Neuronal stem cell (in vitro differentiated cells): ENCODE measurements around the gene AGL. TPM values are rescaled to one million over a fixed set of nuclear protein-coding genes. Genes with fewer than 3 reads are reported as not detected.
A peak's percentile ranks its signal among the peaks of the same experiment; 100 is the strongest.

Source experiments
- DNase-seq: peaks from one replicate; pipeline ENCODE4 v3.0.0-alpha.2; 2013; ENCODE audit warnings: low spot score
- H2AFZ ChIP-seq: one replicate; pipeline ENCODE4 v1.6.1; 2013; ENCODE audit warnings: mild to moderate bottlenecking, low read length, inconsistent platforms
- H2AK5ac ChIP-seq: 2 replicates; pipeline ENCODE4 v1.6.1; 2013; ENCODE audit warnings: low read depth, mild to moderate bottlenecking, inconsistent platforms, low read length, moderate library complexity, mixed read lengths
- H2BK120ac ChIP-seq: 2 replicates; pipeline ENCODE4 v1.6.1; 2013; ENCODE audit warnings: low read depth, mild to moderate bottlenecking, inconsistent platforms, low read length, moderate library complexity, mixed read lengths
- H2BK12ac ChIP-seq: one replicate; pipeline ENCODE4 v1.6.1; 2013; ENCODE audit warnings: low read length, inconsistent platforms
- H2BK15ac ChIP-seq: 2 replicates; pipeline ENCODE4 v1.6.1; 2013; ENCODE audit warnings: mild to moderate bottlenecking, low read length, inconsistent platforms, mixed read lengths
- H2BK5ac ChIP-seq: one replicate; pipeline ENCODE4 v1.6.1; 2013; ENCODE audit warnings: inconsistent platforms, mild to moderate bottlenecking, low read length, moderate library complexity
- H3K14ac ChIP-seq: one replicate; pipeline ENCODE4 v1.6.1; 2013; ENCODE audit warnings: low read length, inconsistent platforms
- H3K18ac ChIP-seq: 2 replicates; pipeline ENCODE4 v1.6.1; 2013; ENCODE audit warnings: low read length, inconsistent platforms
- H3K23ac ChIP-seq: 2 replicates; pipeline ENCODE4 v1.6.1; 2013; ENCODE audit warnings: low read depth, mild to moderate bottlenecking, mixed read lengths, low read length, inconsistent platforms; ENCODE audit not compliant: poor library complexity
- H3K27ac ChIP-seq: replicated peaks from 3 replicates; pipeline ENCODE4 v1.5.1; 2013; ENCODE audit warnings: low read length, inconsistent platforms
- H3K27me3 ChIP-seq, 3 experiments: 2 replicates each; pipeline ENCODE4 v1.6.1; 2013; ENCODE audit warnings: low read length in 3 of 3, mild to moderate bottlenecking in 2 of 3, inconsistent platforms in 1 of 3, low read depth in 1 of 3, mixed read lengths in 1 of 3, moderate library complexity in 1 of 3; ENCODE audit not compliant: control insufficient read depth in 3 of 3, insufficient read depth in 3 of 3
- H3K36me3 ChIP-seq, 2 donors: replicated peaks in 1 of 2; 2 replicates each; pipeline ENCODE4 v1.6.1; 2013; ENCODE audit warnings: low read length in 2 of 2; ENCODE audit not compliant: control insufficient read depth in 2 of 2, insufficient read depth in 2 of 2
- H3K4ac ChIP-seq: 2 replicates; pipeline ENCODE4 v1.6.1; 2013; ENCODE audit warnings: inconsistent platforms, mild to moderate bottlenecking, low read length, moderate library complexity
- H3K4me1 ChIP-seq, 2 donors: 1 replicate in 1 of 2; 2 replicates in 1 of 2; pipeline ENCODE4 v1.6.1; 2013; ENCODE audit warnings: low read length in 2 of 2, low read depth in 1 of 2; ENCODE audit not compliant: control insufficient read depth in 2 of 2, insufficient read depth in 1 of 2
- H3K4me2 ChIP-seq: one replicate; pipeline ENCODE4 v1.6.1; 2013; ENCODE audit warnings: mild to moderate bottlenecking, low read length, inconsistent platforms; ENCODE audit not compliant: insufficient read depth, poor library complexity, severe bottlenecking
- H3K4me3 ChIP-seq, 2 donors: 2 replicates each; pipeline ENCODE4 v1.5.1; 2013; ENCODE audit warnings: low read length in 2 of 2, mild to moderate bottlenecking in 2 of 2, inconsistent platforms in 1 of 2, moderate library complexity in 1 of 2
- H3K79me1 ChIP-seq: one replicate; pipeline ENCODE4 v1.6.1; 2013; ENCODE audit warnings: low read depth, mild to moderate bottlenecking, inconsistent platforms, low read length, moderate library complexity
- H3K9ac ChIP-seq: one replicate; pipeline ENCODE4 v1.6.1; 2013; ENCODE audit warnings: mild to moderate bottlenecking, low read depth, low read length, inconsistent platforms; ENCODE audit not compliant: poor library complexity
- H3K9me3 ChIP-seq, 2 donors: replicated peaks in 1 of 2; 2 replicates each; pipeline versions ENCODE3 to v1.6.1; 2013; ENCODE audit warnings: low read length in 2 of 2, mild to moderate bottlenecking in 2 of 2, inconsistent platforms in 1 of 2, low read depth in 1 of 2, mixed read lengths in 1 of 2, moderate library complexity in 1 of 2; ENCODE audit not compliant: control insufficient read depth in 2 of 2, insufficient read depth in 1 of 2
- H4K8ac ChIP-seq: one replicate; pipeline ENCODE4 v1.6.1; 2013; ENCODE audit warnings: low read depth, mild to moderate bottlenecking, inconsistent platforms, low read length, moderate library complexity
- H4K91ac ChIP-seq: one replicate; pipeline ENCODE4 v1.6.1; 2013; ENCODE audit warnings: low read length, low read depth, mild to moderate bottlenecking, inconsistent platforms; ENCODE audit not compliant: poor library complexity
- WGBS, 2 donors: extraction: QIAGEN DNeasy Blood & Tissue Kit; methylation state at CpG; one replicate each; pipeline ENCODE4 v1.1.7; 2013; ENCODE audit warnings: missing lambda C conversion rate in 2 of 2, mixed read lengths in 1 of 2; ENCODE audit not compliant: insufficient read length in 2 of 2, insufficient replicate concordance in 1 of 2; ENCODE audit errors: extremely low coverage in 2 of 2; 5-methylcytosine and 5-hydroxymethylcytosine counted together
- polyA plus RNA-seq, 2 experiments: library from polyadenylated mRNA; stranded (reverse); fragments of 200-250 nt; gene quantifications; one replicate each; pipeline ENCODE4 v1.2.3, GENCODE V29; 2013

Gene AGL
- polyA plus RNA-seq (2013, experiment 1 of 2): 6.4 TPM
- 6.4 TPM for polyA plus RNA-seq (2013, experiment 2 of 2)

- H3K9me3 ChIP-seq: no peaks in the 10 kb centered on the region
- H2BK5ac ChIP-seq: peak within 1 kb of the TSS; percentile 40
- H4K91ac ChIP-seq: peak within 1 kb of the TSS; percentile 93
- peak within 1 kb of the TSS; percentile 70 for H3K4me2 ChIP-seq
- no peak within 1 kb of the TSS for H2AK5ac ChIP-seq
- peak within 1 kb of the TSS; percentile 94 for H2AFZ ChIP-seq
- no peak within 1 kb of the TSS for H2BK120ac ChIP-seq
- no CpG with 5 or more reads among the region's 65 CpGs for WGBS, 2 donors
- H3K79me1 ChIP-seq: no peaks in the 10 kb centered on the region
- H3K4me1 ChIP-seq: peaks cover 2% of the 10 kb centered on the region in 2 donors
- peak within 1 kb of the TSS; percentile 94 for H3K18ac ChIP-seq
- H3K14ac ChIP-seq: peak within 1 kb of the TSS; percentile 5
- peak within 1 kb of the TSS; percentile 95 for H3K23ac ChIP-seq
- H3K4ac ChIP-seq: no peak within 1 kb of the TSS
- H3K9ac ChIP-seq: peak within 1 kb of the TSS; percentile 95
- peak; percentile 78 for DNase-seq
- peaks cover 3 to 6% of the 10 kb centered on the region in 2 donors for H3K36me3 ChIP-seq
- peak within 1 kb of the TSS; percentile 55 for H3K27ac ChIP-seq
- no peak within 1 kb of the TSS for H2BK12ac ChIP-seq
- H3K4me3 ChIP-seq: peak within 1 kb of the TSS; percentile 91 to 95
- peak within 1 kb of the TSS; percentile 89 for H4K8ac ChIP-seq
- H3K27me3 ChIP-seq: no peaks in the 10 kb centered on the region
- H2BK15ac ChIP-seq: no peak within 1 kb of the TSS
Observed at GRCh38 chr1:99849744-99850458, at the start of gene AGL. Gene AGL (plus strand): TSS chr1:99850361. CDS start chr1:99851043, 682 bp downstream.

- Histone ChIP-seq H2AFZ (no peak overlapping the region), H4K8ac (no peak overlapping the region), H3K23ac (no peak overlapping the region), H2BK12ac (no peak overlapping the region), H2BK120ac (no peak overlapping the region), H2BK5ac (no peak overlapping the region), H3K27ac (no peak overlapping the region), H3K4me3 (no peak overlapping the region), H3K14ac (no peak overlapping the region), H3K79me1 (no peaks in the 10 kb centered on the region), H3K27me3 (peaks cover 0 to 10% (median 2%) of the 10 kb centered on the region in 3 experiments), H3K18ac (no peak overlapping the region), H3K4ac (no peak overlapping the region), H3K4me2 (no peak overlapping the region), H3K9ac (no peak overlapping the region), H3K36me3 (no peaks in the 10 kb centered on the region), H2BK15ac (no peak overlapping the region), H3K4me1 (no peaks in the 10 kb centered on the region), H2AK5ac (no peak overlapping the region), H4K91ac (no peak overlapping the region), H3K9me3 (no peaks in the 10 kb centered on the region)
- no peak for DNase-seq
- no CpG with 5 or more reads among the region's 3 CpGs for whole genome bisulfite sequencing, 2 donors
Observed at GRCh38 chr1:99801584-99801983, 48.6 kb upstream of the AGL start.

- Histone ChIP-seq H4K8ac (no peak overlapping the region), H2BK120ac (no peak overlapping the region), H2BK15ac (no peak overlapping the region), H3K27ac (no peak overlapping the region), H3K9me3 (no peaks in the 10 kb centered on the region), H3K36me3 (no peaks in the 10 kb centered on the region), H3K9ac (no peak overlapping the region), H2AK5ac (no peak overlapping the region), H3K23ac (no peak overlapping the region), H2BK12ac (no peak overlapping the region), H3K4ac (no peak overlapping the region), H2AFZ (no peak overlapping the region), H3K27me3 (peaks cover 0 to 6% (median 2%) of the 10 kb centered on the region in 3 experiments), H3K14ac (no peak overlapping the region), H3K4me2 (no peak overlapping the region), H4K91ac (no peak overlapping the region), H3K79me1 (no peaks in the 10 kb centered on the region), H2BK5ac (no peak overlapping the region), H3K4me1 (peaks cover 0 to 5% of the 10 kb centered on the region in 2 donors), H3K4me3 (no peak overlapping the region), H3K18ac (no peak overlapping the region)
- no peak for DNase-seq
- WGBS, 2 donors: no CpG with 5 or more reads among the region's 2 CpGs
Observed at GRCh38 chr1:99806882-99807281, 43.3 kb upstream of the AGL start.

- WGBS, 2 donors: no CpG with 5 or more reads among the region's 7 CpGs
- no peak overlapping the region for H3K4me2 ChIP-seq
- peak; percentile 74 for DNase-seq
- no peak overlapping the region for H2AK5ac ChIP-seq
- H3K23ac ChIP-seq: no peak overlapping the region
- no peak overlapping the region for H2BK5ac ChIP-seq
- peaks cover 0 to 6% (median 0%) of the 10 kb centered on the region in 3 experiments for H3K27me3 ChIP-seq
- H3K4me1 ChIP-seq: peaks cover 0 to 5% of the 10 kb centered on the region in 2 donors
- H3K14ac ChIP-seq: no peak overlapping the region
- no peak overlapping the region for H3K18ac ChIP-seq
- H3K4me3 ChIP-seq: peak overlapping the region in 1 of 2 donors; percentile 17
- no peak overlapping the region for H2BK120ac ChIP-seq
- no peak overlapping the region for H3K4ac ChIP-seq
- H3K9ac ChIP-seq: no peak overlapping the region
- no peak overlapping the region for H4K91ac ChIP-seq
- no peaks in the 10 kb centered on the region for H3K36me3 ChIP-seq
- no peak overlapping the region for H4K8ac ChIP-seq
- no peak overlapping the region for H3K27ac ChIP-seq
- no peak overlapping the region for H2BK15ac ChIP-seq
- H3K9me3 ChIP-seq: no peaks in the 10 kb centered on the region
- no peaks in the 10 kb centered on the region for H3K79me1 ChIP-seq
- no peak overlapping the region for H2BK12ac ChIP-seq
- peak overlapping the region; percentile 88 for H2AFZ ChIP-seq
Observed at GRCh38 chr1:99808391-99809115, 41.6 kb upstream of the AGL start.
